Keratinocyte (primary cell): Measurements from ENCODE around the gene ANXA4.

ENCODE experiments used
- EZH2 ChIP-seq: IDR thresholded peaks from one replicate; pipeline ENCODE4 v1.6.1; 2012; ENCODE audit warnings: inconsistent platforms, mild to moderate bottlenecking, low read length, moderate library complexity
- TF ChIP-seq, protein P1 (sequence below), 3 experiments: IDR thresholded peaks in 1 of 3; conservative IDR thresholded peaks in 1 of 3; optimal IDR thresholded peaks in 1 of 3; 2 replicates in 2 of 3; 3 replicates in 1 of 3; pipeline versions ENCODE3 to v1.5.1; 2011; ENCODE audit warnings: low read length in 3 of 3, mild to moderate bottlenecking in 3 of 3, moderate library complexity in 2 of 3, control low read depth in 1 of 3, inconsistent platforms in 1 of 3; ENCODE audit not compliant: insufficient read depth in 2 of 3; ENCODE audit errors: extremely low read depth in 1 of 3

GRCh38 chr2:69766014-69766413, 24.1 kb downstream of the ANXA4 start:
- TF ChIP-seq, protein P1, sequence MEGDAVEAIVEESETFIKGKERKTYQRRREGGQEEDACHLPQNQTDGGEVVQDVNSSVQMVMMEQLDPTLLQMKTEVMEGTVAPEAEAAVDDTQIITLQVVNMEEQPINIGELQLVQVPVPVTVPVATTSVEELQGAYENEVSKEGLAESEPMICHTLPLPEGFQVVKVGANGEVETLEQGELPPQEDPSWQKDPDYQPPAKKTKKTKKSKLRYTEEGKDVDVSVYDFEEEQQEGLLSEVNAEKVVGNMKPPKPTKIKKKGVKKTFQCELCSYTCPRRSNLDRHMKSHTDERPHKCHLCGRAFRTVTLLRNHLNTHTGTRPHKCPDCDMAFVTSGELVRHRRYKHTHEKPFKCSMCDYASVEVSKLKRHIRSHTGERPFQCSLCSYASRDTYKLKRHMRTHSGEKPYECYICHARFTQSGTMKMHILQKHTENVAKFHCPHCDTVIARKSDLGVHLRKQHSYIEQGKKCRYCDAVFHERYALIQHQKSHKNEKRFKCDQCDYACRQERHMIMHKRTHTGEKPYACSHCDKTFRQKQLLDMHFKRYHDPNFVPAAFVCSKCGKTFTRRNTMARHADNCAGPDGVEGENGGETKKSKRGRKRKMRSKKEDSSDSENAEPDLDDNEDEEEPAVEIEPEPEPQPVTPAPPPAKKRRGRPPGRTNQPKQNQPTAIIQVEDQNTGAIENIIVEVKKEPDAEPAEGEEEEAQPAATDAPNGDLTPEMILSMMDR (optimal IDR thresholded peaks at IDR 0.05 in 1 of 3, IDR thresholded peaks at IDR 0.05 in 1 of 3, conservative IDR thresholded peaks at IDR 0.05 in 1 of 3; ENCODE audit: extremely low read depth in 1 of 3, insufficient read depth in 2 of 3, low read length in 3 of 3): no peak
- TF ChIP-seq EZH2: no peak
